ENCODE results near the gene PCNX1.
"Not testable (repeated sequence)": the region's sequence is repeated elsewhere in the genome, so short reads cannot be mapped to it uniquely, and the experiment has no call there.

The PCNX1 gene

DNA sequence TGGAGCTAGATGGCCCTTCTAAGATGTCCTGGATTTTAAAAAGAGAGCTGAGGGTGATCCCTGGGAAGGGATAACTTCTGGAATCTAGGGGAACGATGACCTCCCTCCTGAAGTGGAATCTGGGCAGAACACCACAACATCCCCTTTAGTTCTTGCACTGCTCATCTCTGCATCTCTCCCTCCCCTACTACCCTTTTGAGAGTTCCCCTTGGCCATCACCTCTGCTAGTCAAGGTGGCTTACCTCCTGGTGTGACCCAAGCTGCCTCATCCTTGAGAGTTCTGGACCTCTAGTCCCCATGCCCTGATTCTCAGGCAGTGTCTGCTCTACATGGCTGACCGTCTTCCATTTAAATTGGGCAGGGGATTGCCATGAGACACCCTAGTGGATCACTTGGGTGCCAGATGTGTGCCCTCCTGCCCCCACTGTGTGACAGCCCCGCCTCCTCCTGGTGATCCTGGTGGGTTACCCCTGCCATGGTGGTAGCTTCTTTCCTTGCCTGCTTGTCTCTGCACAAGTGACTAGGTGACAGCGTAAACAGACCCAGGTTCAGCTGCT lies 216.4 kb downstream of the PCNX1 start:
- Histone ChIP-seq H3K4me1 (ENCODE audit: insufficient read depth, low read length) (no peaks in the 10 kb centered on the region), H3K4me3 (ENCODE audit: low read length) (no peak overlapping the region), H3K9me3 (ENCODE audit: insufficient read depth, low read depth, low read length) (peaks cover 8% of the 10 kb centered on the region), H3K27ac (ENCODE audit: low read length) (no peak overlapping the region), H3K9ac (ENCODE audit: low read depth, low read length) (no peak overlapping the region), H3K36me3 (ENCODE audit: insufficient read depth, low read depth, low read length) (no peaks in the 10 kb centered on the region), H3K27me3 (ENCODE audit: insufficient read depth, low read length) (no peaks in the 10 kb centered on the region)

DNA sequence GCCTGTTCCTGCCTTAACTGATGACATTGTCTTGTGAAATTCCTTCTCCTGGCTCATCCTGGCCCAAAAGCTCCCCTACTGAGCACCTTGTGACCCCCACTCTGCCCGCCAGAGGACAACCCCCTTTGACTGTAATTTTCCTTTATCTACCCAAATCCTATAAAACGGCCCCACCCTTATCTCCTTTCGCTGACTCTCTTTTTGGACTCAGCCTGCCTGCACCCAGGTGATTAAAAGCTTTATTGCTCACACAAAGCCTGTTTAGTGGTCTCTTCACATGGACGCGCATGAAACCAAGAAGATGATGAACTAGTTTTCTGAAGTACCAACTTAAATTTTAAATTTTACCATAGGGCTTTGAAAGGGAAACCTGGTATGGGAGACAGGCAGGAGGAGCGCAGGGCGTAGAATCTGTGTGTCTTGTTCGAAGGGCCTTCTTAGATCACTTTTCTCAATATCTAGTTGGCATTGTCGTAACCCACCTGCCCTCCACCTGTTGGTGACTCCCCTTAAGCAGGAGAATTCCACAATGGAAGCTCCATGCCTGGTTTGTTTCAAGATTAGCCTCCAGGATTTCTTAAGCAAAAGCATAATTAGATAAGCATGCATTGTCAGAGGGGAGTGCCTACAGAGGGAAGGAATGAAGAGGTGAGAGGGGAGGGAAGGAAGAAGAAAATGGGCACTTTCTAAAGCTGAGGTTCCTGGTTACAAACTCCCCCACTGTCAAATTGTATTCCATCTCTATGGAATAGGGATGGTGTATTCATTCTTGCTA lies 222.6 kb downstream of the PCNX1 start:
- H3K9ac ChIP-seq (ENCODE audit: low read depth, low read length); H3K4me1 ChIP-seq (ENCODE audit: insufficient read depth, low read length); H3K27ac ChIP-seq (ENCODE audit: low read length); H3K27me3 ChIP-seq (ENCODE audit: insufficient read depth, low read length); H3K4me3 ChIP-seq (ENCODE audit: low read length); H3K9me3 ChIP-seq (ENCODE audit: insufficient read depth, low read depth, low read length); H3K36me3 ChIP-seq (ENCODE audit: insufficient read depth, low read depth, low read length): not testable (repeated sequence)

- Histone ChIP-seq H3K4me3 (ENCODE audit: low read length) (no peak overlapping the region), H3K9me3 (ENCODE audit: insufficient read depth, low read depth, low read length) (no peaks in the 10 kb centered on the region), H3K27me3 (ENCODE audit: insufficient read depth, low read length) (no peaks in the 10 kb centered on the region), H3K36me3 (ENCODE audit: insufficient read depth, low read depth, low read length) (no peaks in the 10 kb centered on the region), H3K9ac (ENCODE audit: low read depth, low read length) (no peak overlapping the region), H3K4me1 (ENCODE audit: insufficient read depth, low read length) (peaks cover 7% of the 10 kb centered on the region), H3K27ac (ENCODE audit: low read length) (no peak overlapping the region)
Observed at GRCh38 chr14:71130491-71131179, 223.4 kb downstream of the PCNX1 start.

DNA sequence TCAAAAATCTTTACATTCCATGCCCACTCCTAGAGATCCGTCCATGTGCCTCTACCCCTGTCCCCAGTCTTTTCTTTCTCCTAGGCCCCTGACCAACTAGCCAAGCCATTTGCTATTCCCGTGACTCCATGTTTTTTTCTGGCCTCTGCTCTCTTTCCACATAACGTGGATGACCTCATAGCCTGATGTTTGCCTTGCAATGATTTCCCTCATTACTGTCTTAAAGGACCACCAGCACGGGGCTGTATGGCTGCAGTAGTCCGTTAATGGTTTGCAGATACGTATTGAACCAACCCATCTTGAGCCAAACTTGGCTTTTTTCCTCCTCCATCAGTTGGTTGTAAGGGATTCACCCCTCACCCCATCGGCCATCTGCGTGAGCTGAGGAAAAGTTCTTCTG lies 226.0 kb downstream of the PCNX1 start:
- no peaks in the 10 kb centered on the region for H3K27me3 ChIP-seq (ENCODE audit: insufficient read depth, low read length)
- H3K27ac ChIP-seq (ENCODE audit: low read length) = no peak overlapping the region
- peaks cover 7% of the 10 kb centered on the region for H3K4me1 ChIP-seq (ENCODE audit: insufficient read depth, low read length)
- no peaks in the 10 kb centered on the region for H3K36me3 ChIP-seq (ENCODE audit: insufficient read depth, low read depth, low read length)
- no peaks in the 10 kb centered on the region for H3K9me3 ChIP-seq (ENCODE audit: insufficient read depth, low read depth, low read length)
- H3K4me3 ChIP-seq (ENCODE audit: low read length) = no peak overlapping the region
- no peak overlapping the region for H3K9ac ChIP-seq (ENCODE audit: low read depth, low read length)

- Histone ChIP-seq H3K9ac (ENCODE audit: low read depth, low read length) (no peak overlapping the region), H3K4me3 (ENCODE audit: low read length) (no peak overlapping the region), H3K4me1 (ENCODE audit: insufficient read depth, low read length) (no peaks in the 10 kb centered on the region), H3K9me3 (ENCODE audit: insufficient read depth, low read depth, low read length) (no peaks in the 10 kb centered on the region), H3K27me3 (ENCODE audit: insufficient read depth, low read length) (no peaks in the 10 kb centered on the region), H3K36me3 (ENCODE audit: insufficient read depth, low read depth, low read length) (no peaks in the 10 kb centered on the region), H3K27ac (ENCODE audit: low read length) (no peak overlapping the region)
Observed at GRCh38 chr14:71135496-71135895, 228.2 kb downstream of the PCNX1 start.

- no peaks in the 10 kb centered on the region for H3K27me3 ChIP-seq (ENCODE audit: insufficient read depth, low read length)
- no peak overlapping the region for H3K9ac ChIP-seq (ENCODE audit: low read depth, low read length)
Observed at GRCh38 chr14:71135911-71136310, 228.7 kb downstream of the PCNX1 start.

GRCh38 chr14:71136386-71137060 lies 229.3 kb downstream of the PCNX1 start:
- H3K4me1 ChIP-seq (ENCODE audit: insufficient read depth, low read length) = no peaks in the 10 kb centered on the region
- no peak overlapping the region for H3K9ac ChIP-seq (ENCODE audit: low read depth, low read length)
- no peaks in the 10 kb centered on the region for H3K27me3 ChIP-seq (ENCODE audit: insufficient read depth, low read length)
- H3K9me3 ChIP-seq (ENCODE audit: insufficient read depth, low read depth, low read length) = no peaks in the 10 kb centered on the region
- H3K36me3 ChIP-seq (ENCODE audit: insufficient read depth, low read depth, low read length) = no peaks in the 10 kb centered on the region
- H3K4me3 ChIP-seq (ENCODE audit: low read length) = no peak overlapping the region
- no peak overlapping the region for H3K27ac ChIP-seq (ENCODE audit: low read length)

More at GRCh38 chr14:71135911-71136310, 228.7 kb downstream of the PCNX1 start:
- Histone ChIP-seq H3K4me1 (ENCODE audit: insufficient read depth, low read length) (no peaks in the 10 kb centered on the region), H3K36me3 (ENCODE audit: insufficient read depth, low read depth, low read length) (no peaks in the 10 kb centered on the region), H3K4me3 (ENCODE audit: low read length) (no peak overlapping the region), H3K27ac (ENCODE audit: low read length) (no peak overlapping the region), H3K9me3 (ENCODE audit: insufficient read depth, low read depth, low read length) (no peaks in the 10 kb centered on the region)

- no peak overlapping the region for H3K27ac ChIP-seq (ENCODE audit: low read length)
- H3K9ac ChIP-seq (ENCODE audit: low read depth, low read length) = no peak overlapping the region
- H3K36me3 ChIP-seq (ENCODE audit: insufficient read depth, low read depth, low read length) = no peaks in the 10 kb centered on the region
- H3K9me3 ChIP-seq (ENCODE audit: insufficient read depth, low read depth, low read length) = no peaks in the 10 kb centered on the region; the same call in 1 of the 2 replicates
- no peak overlapping the region for H3K4me3 ChIP-seq (ENCODE audit: low read length)
- H3K4me1 ChIP-seq (ENCODE audit: insufficient read depth, low read length) = no peaks in the 10 kb centered on the region
- H3K27me3 ChIP-seq (ENCODE audit: insufficient read depth, low read length) = no peaks in the 10 kb centered on the region
Observed at GRCh38 chr14:71137536-71138447, 230.5 kb downstream of the PCNX1 start.

DNA sequence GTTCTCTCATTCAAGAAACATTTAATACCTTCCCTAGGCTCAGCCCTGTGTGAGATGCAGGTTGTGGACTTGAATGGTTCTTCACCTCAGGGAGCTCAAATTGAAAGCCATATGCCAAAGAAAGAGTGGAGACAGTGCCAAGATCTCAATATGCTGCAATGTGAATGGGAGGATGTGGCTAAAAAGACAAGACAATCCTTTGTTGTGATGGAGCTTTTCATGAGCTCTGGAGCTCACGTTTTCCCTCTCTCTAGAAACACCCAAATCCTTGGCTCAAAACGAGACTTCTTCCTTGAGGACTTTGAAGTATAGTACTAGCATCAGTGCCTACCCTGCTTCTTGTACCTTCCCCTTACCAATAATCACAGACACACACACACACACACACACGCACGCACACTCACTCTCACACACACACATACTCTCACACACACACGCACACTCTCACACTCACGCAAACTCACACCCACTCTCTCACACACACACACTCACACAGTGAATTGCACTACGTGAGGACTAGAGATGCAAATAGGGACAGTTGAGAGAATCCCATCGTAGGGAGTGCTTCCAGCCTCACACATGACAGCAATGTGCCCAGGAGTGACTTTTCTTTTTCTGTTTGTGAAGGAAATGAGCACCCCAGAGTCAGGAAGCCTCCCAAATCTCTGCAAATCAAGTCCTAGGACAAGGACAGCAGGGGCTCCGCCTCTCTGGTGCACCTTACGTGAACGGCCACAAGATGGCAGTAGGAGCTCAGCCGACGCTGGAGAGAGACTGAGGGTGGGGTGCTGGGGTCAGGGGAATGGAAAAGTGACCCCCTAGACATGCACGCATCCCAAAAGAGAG lies 231.4 kb downstream of the PCNX1 start:
- H3K4me3 ChIP-seq (ENCODE audit: low read length) = no peak overlapping the region
- no peaks in the 10 kb centered on the region for H3K27me3 ChIP-seq (ENCODE audit: insufficient read depth, low read length)
- no peaks in the 10 kb centered on the region for H3K36me3 ChIP-seq (ENCODE audit: insufficient read depth, low read depth, low read length)
- H3K9ac ChIP-seq (ENCODE audit: low read depth, low read length) = no peak overlapping the region
- no peaks in the 10 kb centered on the region; the same call in 1 of the 2 replicates for H3K9me3 ChIP-seq (ENCODE audit: insufficient read depth, low read depth, low read length)
- H3K4me1 ChIP-seq (ENCODE audit: insufficient read depth, low read length) = peaks cover 3% of the 10 kb centered on the region; the same call in 1 of the 2 replicates
- H3K27ac ChIP-seq (ENCODE audit: low read length) = no peak overlapping the region

DNA sequence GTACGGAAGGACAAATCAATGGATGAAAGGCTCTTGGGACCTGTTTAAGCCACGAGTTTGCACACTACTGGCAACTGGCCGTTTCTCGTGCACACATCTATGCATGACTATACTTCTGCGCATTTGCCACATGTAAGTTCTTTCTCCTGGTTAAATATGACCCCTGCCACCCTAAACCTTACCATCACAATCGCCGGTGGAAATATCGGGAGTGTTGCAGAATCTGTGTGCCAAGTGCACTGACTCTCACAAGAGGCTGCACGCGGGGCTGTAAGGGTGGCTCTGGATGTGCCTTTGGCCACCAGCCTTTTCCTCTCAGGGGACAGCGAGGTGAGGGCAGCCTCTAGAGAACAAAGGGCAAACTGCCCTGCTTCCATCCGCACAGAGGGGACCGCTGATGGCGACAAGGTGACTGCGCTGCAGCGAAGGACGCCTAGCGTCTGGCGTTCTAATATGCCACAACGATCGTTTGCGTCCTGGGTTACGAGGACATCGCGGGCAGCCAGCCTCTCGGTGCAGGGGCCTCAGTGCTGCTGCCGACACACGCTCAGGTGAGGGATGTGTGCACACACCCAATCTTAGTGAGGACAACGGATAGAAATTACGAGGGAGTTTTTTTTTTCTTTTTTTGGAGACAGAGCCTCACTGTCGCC lies 232.2 kb downstream of the PCNX1 start:
- no peaks in the 10 kb centered on the region; the same call in 1 of the 2 replicates for H3K9me3 ChIP-seq (ENCODE audit: insufficient read depth, low read depth, low read length)
- no peak overlapping the region for H3K9ac ChIP-seq (ENCODE audit: low read depth, low read length)
- no peaks in the 10 kb centered on the region for H3K36me3 ChIP-seq (ENCODE audit: insufficient read depth, low read depth, low read length)
- H3K27me3 ChIP-seq (ENCODE audit: insufficient read depth, low read length) = no peaks in the 10 kb centered on the region
- H3K4me1 ChIP-seq (ENCODE audit: insufficient read depth, low read length) = peaks cover 5% of the 10 kb centered on the region; the same call in 1 of the 2 replicates
- no peak overlapping the region for H3K4me3 ChIP-seq (ENCODE audit: low read length)
- H3K27ac ChIP-seq (ENCODE audit: low read length) = no peak overlapping the region

Data from iPS-20b (cell line).